Type B pancreatic cell (in vitro differentiated cells): Measurements from ENCODE around the gene MYCBP2. TPM values are rescaled to one million over a fixed set of nuclear protein-coding genes. Genes with fewer than 3 reads are reported as not detected.
A peak's percentile ranks its signal among the peaks of the same experiment; 100 is the strongest.

Experiments used
- DNase-seq: peaks from one replicate; pipeline ENCODE4 v3.0.0; 2021; ENCODE audit warnings: mixed read lengths; ENCODE audit not compliant: unreplicated experiment; ENCODE audit errors: extremely low spot score
- H3K27ac Mint-ChIP-seq: 2 replicates; pipeline ENCODE4 v1.8.0; 2021; ENCODE audit warnings: mild to moderate bottlenecking, mixed read lengths
- H3K27me3 Mint-ChIP-seq: 2 replicates; pipeline ENCODE4 v1.8.0; 2021; ENCODE audit warnings: mixed read lengths
- H3K36me3 Mint-ChIP-seq: 2 replicates; pipeline ENCODE4 v1.8.0; 2021; ENCODE audit warnings: mixed read lengths
- H3K4me1 Mint-ChIP-seq: one replicate; pipeline ENCODE4 v1.8.0; 2021; ENCODE audit warnings: mixed read lengths; ENCODE audit not compliant: unreplicated experiment
- H3K4me3 Mint-ChIP-seq: 2 replicates; pipeline ENCODE4 v1.8.0; 2021; ENCODE audit warnings: mild to moderate bottlenecking, mixed read lengths
- H3K9me3 Mint-ChIP-seq: 2 replicates; pipeline ENCODE4 v1.8.0; 2021; ENCODE audit warnings: mixed read lengths
- CTCF ChIP-seq: fragments of 200-600 bp; sonication (generic); conservative IDR thresholded peaks from 2 replicates; pipeline ENCODE4 v1.5.0; 2021; ENCODE audit warnings: antibody characterized with exemption, mild to moderate bottlenecking
- total RNA-seq: library from RNA; stranded (reverse); gene quantifications from 2 replicates; pipeline ENCODE4 v1.2.1, GENCODE V29; 2021; ENCODE audit warnings: low replicate concordance

MYCBP2 gene
- total RNA-seq, 1 donor from 2014 or later: 71.7 TPM

- Mint-ChIP-seq H3K9me3 (no peaks in the 10 kb centered on the region), H3K4me3 (no peak overlapping the region), H3K4me1 (no peaks in the 10 kb centered on the region), H3K36me3 (no peaks in the 10 kb centered on the region), H3K27me3 (peaks cover 10% of the 10 kb centered on the region), H3K27ac (no peak overlapping the region)
- no peak for DNase-seq
- TF ChIP-seq CTCF: no peak
Measured at GRCh38 chr13:77337159-77337558, 10.3 kb upstream of the MYCBP2 start.

- Mint-ChIP-seq H3K4me3 (no peak overlapping the region), H3K4me1 (peaks cover 4% of the 10 kb centered on the region), H3K36me3 (no peaks in the 10 kb centered on the region), H3K27ac (no peak overlapping the region), H3K27me3 (peaks cover 10% of the 10 kb centered on the region), H3K9me3 (no peaks in the 10 kb centered on the region)
- no peak for DNase-seq
- no peak for TF ChIP-seq CTCF
Measured at GRCh38 chr13:77335543-77335942, 8.6 kb upstream of the MYCBP2 start.

- H3K36me3 Mint-ChIP-seq: no peaks in the 10 kb centered on the region
- H3K9me3 Mint-ChIP-seq: no peaks in the 10 kb centered on the region
- H3K4me3 Mint-ChIP-seq: no peak overlapping the region
- H3K27me3 Mint-ChIP-seq: peaks cover 10% of the 10 kb centered on the region
- no peak for DNase-seq
- peaks cover 7% of the 10 kb centered on the region for H3K4me1 Mint-ChIP-seq
- no peak for TF ChIP-seq CTCF
- no peak overlapping the region for H3K27ac Mint-ChIP-seq
Measured at GRCh38 chr13:77333594-77333993, 6.7 kb upstream of the MYCBP2 start.

- DNase-seq: no peak
- peaks cover 16% of the 10 kb centered on the region for H3K4me1 Mint-ChIP-seq
Measured at GRCh38 chr13:77331421-77331820, 4.5 kb upstream of the MYCBP2 start.

GRCh38 chr13:77329911-77330584, 3.2 kb upstream of the MYCBP2 start:
- Mint-ChIP-seq H3K9me3 (no peaks in the 10 kb centered on the region), H3K36me3 (no peaks in the 10 kb centered on the region), H3K27me3 (peaks cover 4% of the 10 kb centered on the region), H3K4me3 (peak overlapping the region; percentile 92), H3K4me1 (peaks cover 16% of the 10 kb centered on the region), H3K27ac (peak overlapping the region; percentile 80)
- DNase-seq: no peak
- TF ChIP-seq CTCF: no peak

More at GRCh38 chr13:77331421-77331820, 4.5 kb upstream of the MYCBP2 start:
- TF ChIP-seq CTCF: no peak
- no peaks in the 10 kb centered on the region for H3K9me3 Mint-ChIP-seq
- H3K27me3 Mint-ChIP-seq: peaks cover 7% of the 10 kb centered on the region
- peak overlapping the region; percentile 77 for H3K4me3 Mint-ChIP-seq
- H3K36me3 Mint-ChIP-seq: no peaks in the 10 kb centered on the region
- no peak overlapping the region for H3K27ac Mint-ChIP-seq
